H1 (cell line): ENCODE measurements around the gene CXCR4. TPM values are rescaled to one million over a fixed set of nuclear protein-coding genes. Genes with fewer than 3 reads are reported as not detected.

Source experiments
- CTCF ChIA-PET: fragments of 300-600 bp; sonication (Branson Sonifier 250); formaldehyde crosslinking; loops from one replicate; lab custom pipeline; 2021; ENCODE audit not compliant: partially characterized antibody; lab: Charles Lee
- POLR2A ChIA-PET: fragments of 300-600 bp; sonication (Branson Sonifier 250); formaldehyde crosslinking; loops from one replicate; lab custom pipeline; 2021; ENCODE audit warnings: inconsistent platforms; ENCODE audit not compliant: partially characterized antibody; lab: Charles Lee
- DNase-seq, 2 experiments: peaks; one replicate each; pipeline versions ENCODE4 v3.0.0 to v3.0.0-alpha.2; 2010 to 2022; ENCODE audit warnings: low spot score in 2 of 2, low read depth in 1 of 2, mixed read lengths in 1 of 2
- FAIRE-seq: peaks from 2 replicates; lab custom pipeline; 2011; peaks lifted over from hg19 to GRCh38; lab: Jason Lieb, UNC
- H2AFZ ChIP-seq: 2 replicates; pipeline ENCODE4 v1.8.1; 2012; ENCODE audit warnings: low read length, inconsistent platforms
- H2AK5ac ChIP-seq: 2 replicates; pipeline ENCODE4 v1.6.1; 2013; ENCODE audit warnings: low read depth, low read length
- H2BK120ac ChIP-seq: replicated peaks from 2 replicates; pipeline ENCODE3; 2013; ENCODE audit warnings: low read depth, low read length, inconsistent platforms
- H2BK12ac ChIP-seq: 2 replicates; pipeline ENCODE4 v1.6.1; 2013; ENCODE audit warnings: low read depth, low read length
- H2BK15ac ChIP-seq: 2 replicates; pipeline ENCODE4 v1.6.1; 2013; ENCODE audit warnings: low read length
- H2BK20ac ChIP-seq: 2 replicates; pipeline ENCODE4 v1.6.1; 2013; ENCODE audit warnings: low read length
- H2BK5ac ChIP-seq: 2 replicates; pipeline ENCODE4 v1.6.1; 2013; ENCODE audit warnings: low read depth, low read length
- H3K14ac ChIP-seq: 2 replicates; pipeline ENCODE4 v1.6.1; 2013; ENCODE audit warnings: inconsistent platforms; ENCODE audit not compliant: insufficient read length
- H3K18ac ChIP-seq: 2 replicates; pipeline ENCODE4 v1.6.1; 2013; ENCODE audit warnings: low read length; ENCODE audit errors: extremely low read depth
- H3K23ac ChIP-seq: 2 replicates; pipeline ENCODE4 v1.6.1; 2013; ENCODE audit warnings: inconsistent platforms; ENCODE audit not compliant: insufficient read length
- H3K23me2 ChIP-seq: 2 replicates; pipeline ENCODE4 v1.6.1; 2013; ENCODE audit warnings: low read depth, low read length
- H3K27ac ChIP-seq: 2 replicates; pipeline ENCODE4 v1.6.1; 2011; ENCODE audit warnings: low read depth, low read length, inconsistent platforms
- H3K27me3 ChIP-seq, 4 experiments: replicated peaks in 1 of 4; 1 replicate in 1 of 4; 2 replicates in 3 of 4; pipeline versions ENCODE4 v1.6.1 to v1.8.1; 2011 to 2013; ENCODE audit warnings: low read length in 3 of 4, mild to moderate bottlenecking in 3 of 4, inconsistent platforms in 2 of 4, mixed read lengths in 2 of 4, moderate library complexity in 1 of 4; ENCODE audit not compliant: control insufficient read depth in 3 of 4, insufficient read depth in 3 of 4; ENCODE audit errors: extremely low read depth in 1 of 4
- H3K36me3 ChIP-seq, 4 experiments: 2 replicates each; pipeline versions ENCODE4 v1.6.1 to v1.8.1; 2011 to 2013; ENCODE audit warnings: mild to moderate bottlenecking in 4 of 4, low read length in 3 of 4, moderate library complexity in 2 of 4, control low read depth in 1 of 4, inconsistent platforms in 1 of 4; ENCODE audit not compliant: insufficient read depth in 4 of 4, control insufficient read depth in 2 of 4
- H3K4ac ChIP-seq: replicated peaks from 2 replicates; pipeline ENCODE3; 2013; ENCODE audit warnings: low read length, low read depth, mixed read lengths, inconsistent platforms; ENCODE audit not compliant: insufficient read length
- H3K4me1 ChIP-seq, 4 experiments: replicated peaks in 1 of 4; 1 replicate in 1 of 4; 2 replicates in 3 of 4; pipeline versions ENCODE4 v1.6.1 to v1.8.1; 2011 to 2013; ENCODE audit warnings: low read length in 3 of 4, inconsistent platforms in 2 of 4, mixed read lengths in 1 of 4; ENCODE audit not compliant: insufficient read depth in 4 of 4, control insufficient read depth in 3 of 4
- H3K4me2 ChIP-seq, 2 experiments: 2 replicates each; pipeline versions ENCODE4 v1.6.1 to v1.8.1; 2011 to 2013; ENCODE audit warnings: low read depth in 2 of 2, low read length in 2 of 2, control low read depth in 1 of 2, inconsistent platforms in 1 of 2, mild to moderate bottlenecking in 1 of 2; ENCODE audit not compliant: insufficient read depth in 1 of 2
- H3K4me3 ChIP-seq, 4 experiments: fragments of 200-600, 300-600 bp in 1 of 4; sonication (generic), shearing (Covaris generic), sonication (Bioruptor Twin) in 1 of 4; 2 replicates each; pipeline versions ENCODE4 v1.5.1 to v1.8.1; 2011 to 2016; ENCODE audit warnings: low read length in 4 of 4, low read depth in 3 of 4, control low read depth in 2 of 4, inconsistent platforms in 2 of 4, mild to moderate bottlenecking in 2 of 4, mixed read lengths in 1 of 4, moderate library complexity in 1 of 4; ENCODE audit not compliant: insufficient read depth in 2 of 4; ENCODE audit errors: extremely low read depth in 1 of 4
- H3K56ac ChIP-seq: replicated peaks from 2 replicates; pipeline ENCODE3; 2013; ENCODE audit warnings: low read depth, mild to moderate bottlenecking, mixed read lengths, low read length, inconsistent platforms; ENCODE audit not compliant: insufficient read length
- H3K79me1 ChIP-seq: 2 replicates; pipeline ENCODE4 v1.6.1; 2013; ENCODE audit warnings: low read depth, low read length, control low read depth
- H3K79me2 ChIP-seq, 2 experiments: 2 replicates each; pipeline versions ENCODE4 v1.6.1 to v1.8.1; 2012 to 2013; ENCODE audit warnings: low read length in 2 of 2, mild to moderate bottlenecking in 2 of 2, inconsistent platforms in 1 of 2; ENCODE audit not compliant: insufficient read depth in 2 of 2, control insufficient read depth in 1 of 2
- H3K9ac ChIP-seq, 4 experiments: replicated peaks in 1 of 4; 1 replicate in 1 of 4; 2 replicates in 3 of 4; pipeline versions ENCODE4 v1.6.1 to v1.8.1; 2011 to 2013; ENCODE audit warnings: low read depth in 3 of 4, low read length in 3 of 4, control low read depth in 2 of 4, mild to moderate bottlenecking in 2 of 4, moderate library complexity in 2 of 4, inconsistent platforms in 1 of 4; ENCODE audit errors: extremely low read depth in 1 of 4
- H3K9me3 ChIP-seq, 2 experiments: 2 replicates each; pipeline versions ENCODE4 v1.6.1 to v1.8.1; 2012 to 2013; ENCODE audit warnings: mild to moderate bottlenecking in 2 of 2, moderate library complexity in 2 of 2, control low read depth in 1 of 2, inconsistent platforms in 1 of 2, low read depth in 1 of 2, low read length in 1 of 2, mixed read lengths in 1 of 2; ENCODE audit not compliant: insufficient read depth in 2 of 2
- H4K20me1 ChIP-seq, 2 experiments: replicated peaks in 1 of 2; 2 replicates each; pipeline versions ENCODE3 to v1.8.1; 2011 to 2013; ENCODE audit warnings: inconsistent platforms in 2 of 2, low read length in 2 of 2, mild to moderate bottlenecking in 1 of 2; ENCODE audit not compliant: insufficient read depth in 2 of 2, control insufficient read depth in 1 of 2
- H4K5ac ChIP-seq: 2 replicates; pipeline ENCODE4 v1.6.1; 2013; ENCODE audit warnings: low read length, low read depth, mixed read lengths, inconsistent platforms; ENCODE audit not compliant: insufficient read length
- H4K8ac ChIP-seq: 2 replicates; pipeline ENCODE4 v1.8.0; 2013; ENCODE audit warnings: mild to moderate bottlenecking, moderate library complexity, low read length, inconsistent platforms; ENCODE audit not compliant: insufficient read depth; ENCODE audit errors: extremely low read depth
- H4K91ac ChIP-seq: replicated peaks from 2 replicates; pipeline ENCODE3; 2013; ENCODE audit warnings: low read length, mixed read lengths, inconsistent platforms; ENCODE audit not compliant: insufficient read length
- CTBP2 ChIP-seq: IDR thresholded peaks from 2 replicates; pipeline ENCODE4 v1.7.0; 2011; ENCODE audit warnings: borderline replicate concordance, mild to moderate bottlenecking, moderate library complexity, mixed read lengths, low read length; ENCODE audit not compliant: insufficient read depth, insufficient read length
- SAP30 ChIP-seq: fragments of 300-600 bp; sonication (generic); IDR thresholded peaks from 2 replicates; pipeline ENCODE4 v1.7.1; 2012; ENCODE audit warnings: low read length, moderate library complexity, mild to moderate bottlenecking, inconsistent platforms; ENCODE audit not compliant: insufficient read depth, insufficient replicate concordance
- TAF7 ChIP-seq: optimal IDR thresholded peaks from 2 replicates; pipeline ENCODE3; 2011; ENCODE audit warnings: low read depth, mild to moderate bottlenecking, inconsistent platforms, low read length, moderate library complexity, borderline replicate concordance
- WGBS, 2 experiments: shearing (Covaris generic) in 1 of 2; methylation state at CpG; one replicate each; pipeline versions ENCODE4 v1.1.6 to v1.1.7; 2013 to 2015; ENCODE audit warnings: low lambda C conversion rate in 2 of 2, mixed read lengths in 2 of 2, inconsistent platforms in 1 of 2, low coverage in 1 of 2, missing lambda C conversion rate in 1 of 2; ENCODE audit not compliant: insufficient replicate concordance in 2 of 2, insufficient coverage in 1 of 2, insufficient read length in 1 of 2; ENCODE audit errors: extremely low coverage in 1 of 2, missing lambda C conversion rate in 1 of 2; 5-methylcytosine and 5-hydroxymethylcytosine counted together
- polyA plus RNA-seq, 7 experiments: library from polyadenylated mRNA; depleted of rRNA in 3 of 7; stranded (reverse) in 5 of 7; unstranded in 2 of 7; fragments of >200 nt in 5 of 7; fragments of 200-250 nt in 2 of 7; gene quantifications; 1 replicate in 5 of 7; 2 replicates in 1 of 7; 4 replicates in 1 of 7; pipeline versions ENCODE4 v1.2.1 to v1.2.3, GENCODE V29; 2011 to 2013; ENCODE audit warnings: missing spikeins in 2 of 7, mixed read lengths in 2 of 7
- total RNA-seq: library from RNA; stranded (reverse); fragmentation: NEBNext Ultra II Directional; extraction: Animal tissue kit (Norgen Biotek cat#: 25700); gene quantifications from 2 replicates; pipeline ENCODE4 v1.2.1, GENCODE V29; 2021
- TF ChIP-seq, protein P1 (sequence below): IDR thresholded peaks from 2 replicates; pipeline ENCODE4 v1.6.1; 2011; ENCODE audit warnings: low read depth, mild to moderate bottlenecking, low read length; ENCODE audit not compliant: insufficient read depth
- TF ChIP-seq, protein P2 (sequence below): IDR thresholded peaks from 2 replicates; pipeline ENCODE4 v1.6.1; 2012; ENCODE audit warnings: inconsistent platforms

CXCR4 gene
- total and polyA plus RNA-seq, 2 of the 8 experiments (the other 6 are each of a cell fraction or from before 2014, with no cell fraction given), result 1.8 to 2.8 TPM

DNA sequence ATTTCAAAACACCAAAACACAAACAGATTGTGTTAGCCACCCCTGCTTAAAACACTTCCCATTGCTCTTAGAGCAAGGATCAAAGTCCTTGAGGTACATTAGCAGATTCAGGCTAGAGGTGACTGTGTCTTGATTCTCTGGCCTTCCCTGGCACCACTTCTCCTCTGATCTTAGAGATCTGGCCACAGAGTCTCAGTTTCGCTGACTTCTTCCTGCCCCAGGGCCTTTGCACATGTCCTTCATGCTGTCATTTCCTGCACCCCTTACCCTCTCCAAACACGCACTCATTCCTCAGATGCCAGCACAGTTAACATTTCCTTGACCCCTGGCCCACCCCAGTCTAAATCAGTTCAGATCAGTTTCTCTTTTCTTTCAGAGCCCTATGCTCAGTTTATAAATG is 16.9 kb downstream of the CXCR4 start:
- Histone ChIP-seq H4K91ac (no peak overlapping the region), H3K79me2 (no peaks in the 10 kb centered on the region), H2BK15ac (no peak overlapping the region), H3K18ac (no peak overlapping the region), H3K27ac (no peak overlapping the region), H4K20me1 (no peaks in the 10 kb centered on the region), H4K8ac (no peak overlapping the region), H2BK120ac (no peak overlapping the region), H3K23ac (no peak overlapping the region), H2BK12ac (no peak overlapping the region), H2AFZ (no peak overlapping the region), H3K14ac (no peak overlapping the region), H2BK20ac (no peak overlapping the region), H4K5ac (no peak overlapping the region), H3K23me2 (no peaks in the 10 kb centered on the region), H3K4ac (no peak overlapping the region), H2AK5ac (no peak overlapping the region), H3K56ac (no peak overlapping the region), H3K79me1 (no peaks in the 10 kb centered on the region), H3K4me1 (no peaks in the 10 kb centered on the region), H3K4me2 (no peak overlapping the region), H2BK5ac (no peak overlapping the region), H3K9me3 (no peaks in the 10 kb centered on the region), H3K36me3 (no peaks in the 10 kb centered on the region), H3K27me3 (no peaks in the 10 kb centered on the region), H3K9ac (no peak overlapping the region), H3K4me3 (no peak overlapping the region)
- ChIA-PET CTCF (no interaction called here), POLR2A (no interaction called here)
- WGBS, 2 experiments, result 88% methylated on average over 2 of the region's 2 CpGs; no CpG with 5 or more reads in 1 of the 2 experiments
- DNase-seq, result no peak
- no peak for FAIRE-seq
- TF ChIP-seq, protein P1, sequence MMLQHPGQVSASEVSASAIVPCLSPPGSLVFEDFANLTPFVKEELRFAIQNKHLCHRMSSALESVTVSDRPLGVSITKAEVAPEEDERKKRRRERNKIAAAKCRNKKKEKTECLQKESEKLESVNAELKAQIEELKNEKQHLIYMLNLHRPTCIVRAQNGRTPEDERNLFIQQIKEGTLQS, result no peak
- TF ChIP-seq SAP30 (no peak), TAF7 (no peak), CTBP2 (no peak)
- TF ChIP-seq, protein P2, sequence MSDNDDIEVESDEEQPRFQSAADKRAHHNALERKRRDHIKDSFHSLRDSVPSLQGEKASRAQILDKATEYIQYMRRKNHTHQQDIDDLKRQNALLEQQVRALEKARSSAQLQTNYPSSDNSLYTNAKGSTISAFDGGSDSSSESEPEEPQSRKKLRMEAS, result no peak
